Putamen (tissue), 1 donor: ENCODE measurements around the gene SDHB.

Experiments used
- DNase-seq: peaks from one replicate; pipeline ENCODE4 v3.0.0-alpha.2; 2016; ENCODE audit warnings: low spot score

Gene SDHB

GRCh38 chr1:17045634-17046333 lies 8.0 kb downstream of the SDHB start:
- no peak for DNase-seq

DNA sequence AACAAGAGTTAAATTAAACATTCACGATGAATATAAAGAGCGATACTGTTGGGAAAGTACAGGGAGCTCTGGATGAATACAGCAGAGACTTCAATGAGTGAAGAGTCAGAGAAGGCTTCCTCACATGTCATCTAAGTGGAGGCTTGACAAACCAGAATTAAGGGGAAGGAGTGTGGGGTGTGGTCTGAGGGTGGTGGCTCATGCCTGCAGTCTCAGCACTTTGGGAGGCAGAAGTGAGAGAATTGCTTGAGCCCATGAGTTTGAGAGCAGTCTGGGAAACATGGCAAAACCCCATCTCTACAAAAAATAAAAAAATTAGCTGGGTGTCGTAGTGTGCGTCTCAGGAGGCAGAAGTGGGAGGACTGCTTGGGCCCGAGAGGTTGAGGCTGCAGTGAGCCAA lies 8.7 kb downstream of the SDHB start:
- DNase-seq = no peak

- DNase-seq = no peak
Measured at GRCh38 chr1:17043676-17044075, 10.2 kb downstream of the SDHB start.

GRCh38 chr1:17040135-17040534 lies 13.7 kb downstream of the SDHB start:
- no peak for DNase-seq

- DNase-seq = no peak
Measured at GRCh38 chr1:17039522-17039921, 14.3 kb downstream of the SDHB start.

GRCh38 chr1:17033481-17033880 lies 20.4 kb downstream of the SDHB start:
- no peak for DNase-seq

DNA sequence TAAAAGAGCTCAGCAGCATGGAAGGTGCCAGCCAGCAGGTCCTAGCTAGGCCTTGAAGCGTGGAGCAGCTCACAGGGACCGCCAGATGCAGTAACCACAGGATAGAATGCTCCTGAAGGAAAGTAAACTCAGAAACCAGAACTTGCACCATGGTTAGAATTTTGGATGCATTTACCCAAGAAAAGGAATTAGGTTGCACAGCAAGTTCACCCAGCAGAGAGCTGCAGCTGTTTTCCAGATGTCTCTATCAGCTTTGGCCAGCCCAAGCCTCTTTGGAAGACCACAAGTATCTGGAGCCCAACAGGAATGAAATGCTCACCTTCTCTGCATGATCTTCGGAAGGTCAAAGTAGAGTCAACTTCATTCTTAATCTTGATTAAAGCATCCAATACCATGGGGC lies 21.1 kb downstream of the SDHB start:
- no peak for DNase-seq

GRCh38 chr1:17031436-17031835 lies 22.4 kb downstream of the SDHB start:
- DNase-seq = no peak

GRCh38 chr1:17030206-17030605 lies 23.6 kb downstream of the SDHB start:
- no peak for DNase-seq

- DNase-seq = no peak
Measured at GRCh38 chr1:17028662-17029188, 25.1 kb downstream of the SDHB start.

GRCh38 chr1:17027900-17028299 lies 25.9 kb downstream of the SDHB start:
- DNase-seq = no peak

GRCh38 chr1:17027403-17027802 lies 26.4 kb downstream of the SDHB start:
- DNase-seq = no peak

- no peak for DNase-seq
Measured at GRCh38 chr1:17024721-17025120, 29.1 kb downstream of the SDHB start.

GRCh38 chr1:17023573-17023972 lies 30.3 kb downstream of the SDHB start:
- no peak for DNase-seq

DNA sequence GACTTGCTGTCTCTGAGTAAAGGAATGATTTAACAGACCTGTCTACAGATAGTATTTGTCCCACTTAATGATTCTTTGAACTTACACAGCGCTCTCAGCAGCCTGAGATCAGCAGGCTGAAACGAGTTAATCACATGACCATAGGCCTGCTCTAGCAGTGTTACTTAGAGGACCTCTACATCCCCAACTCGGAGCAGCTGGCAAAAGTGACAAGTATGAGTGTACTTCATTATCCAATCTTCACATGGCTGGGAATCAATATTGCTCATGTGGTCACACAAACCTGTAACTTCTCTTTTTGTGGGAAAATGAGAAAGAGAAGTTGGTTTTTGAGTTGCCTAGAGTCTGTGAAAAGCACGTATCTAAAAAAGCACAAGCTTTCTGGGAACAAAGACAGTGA lies 30.7 kb downstream of the SDHB start:
- no peak for DNase-seq

DNA sequence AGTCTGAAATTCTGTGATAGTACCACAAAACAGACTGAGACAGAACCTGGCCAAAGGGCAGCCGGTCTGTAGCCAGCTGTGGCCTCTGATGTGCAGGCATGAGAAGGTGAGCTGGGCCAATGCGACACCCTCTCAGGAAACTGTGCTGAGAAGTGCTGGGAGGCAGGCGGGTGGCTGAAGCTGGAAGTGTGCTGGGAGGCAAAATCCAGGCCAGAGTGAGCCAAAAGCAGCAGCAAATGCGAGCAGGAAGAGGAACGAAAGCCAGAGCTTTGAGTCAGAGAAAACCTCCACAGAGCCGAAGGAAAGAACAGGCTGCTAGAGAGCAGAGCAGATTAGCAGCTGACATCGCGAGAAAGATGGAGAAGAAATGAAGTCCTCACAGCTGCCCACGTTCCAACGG lies 31.9 kb downstream of the SDHB start:
- DNase-seq = no peak

GRCh38 chr1:17020502-17020901 lies 33.3 kb downstream of the SDHB start:
- no peak for DNase-seq

- DNase-seq = no peak
Measured at GRCh38 chr1:17018849-17019248, 35.0 kb downstream of the SDHB start.

- DNase-seq = no peak
Measured at GRCh38 chr1:17017435-17017834, 36.4 kb downstream of the SDHB start.

DNA sequence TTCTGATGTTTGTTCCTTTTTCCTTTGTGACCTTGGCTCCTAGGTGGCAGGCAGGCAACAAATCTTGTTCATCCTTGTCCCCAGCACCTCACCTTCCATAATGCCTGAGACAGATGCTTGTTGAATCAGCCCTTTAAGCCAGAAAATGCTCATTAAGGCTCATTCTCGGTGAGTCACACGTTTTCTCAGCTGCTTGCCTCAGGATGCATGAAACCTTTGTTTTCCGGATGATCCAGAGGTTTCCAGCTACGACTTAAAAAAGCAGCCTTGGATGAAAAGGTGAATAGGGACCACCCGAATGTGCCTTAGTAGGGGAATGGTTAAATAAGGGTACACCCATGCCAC lies 37.5 kb downstream of the SDHB start:
- DNase-seq = no peak

DNA sequence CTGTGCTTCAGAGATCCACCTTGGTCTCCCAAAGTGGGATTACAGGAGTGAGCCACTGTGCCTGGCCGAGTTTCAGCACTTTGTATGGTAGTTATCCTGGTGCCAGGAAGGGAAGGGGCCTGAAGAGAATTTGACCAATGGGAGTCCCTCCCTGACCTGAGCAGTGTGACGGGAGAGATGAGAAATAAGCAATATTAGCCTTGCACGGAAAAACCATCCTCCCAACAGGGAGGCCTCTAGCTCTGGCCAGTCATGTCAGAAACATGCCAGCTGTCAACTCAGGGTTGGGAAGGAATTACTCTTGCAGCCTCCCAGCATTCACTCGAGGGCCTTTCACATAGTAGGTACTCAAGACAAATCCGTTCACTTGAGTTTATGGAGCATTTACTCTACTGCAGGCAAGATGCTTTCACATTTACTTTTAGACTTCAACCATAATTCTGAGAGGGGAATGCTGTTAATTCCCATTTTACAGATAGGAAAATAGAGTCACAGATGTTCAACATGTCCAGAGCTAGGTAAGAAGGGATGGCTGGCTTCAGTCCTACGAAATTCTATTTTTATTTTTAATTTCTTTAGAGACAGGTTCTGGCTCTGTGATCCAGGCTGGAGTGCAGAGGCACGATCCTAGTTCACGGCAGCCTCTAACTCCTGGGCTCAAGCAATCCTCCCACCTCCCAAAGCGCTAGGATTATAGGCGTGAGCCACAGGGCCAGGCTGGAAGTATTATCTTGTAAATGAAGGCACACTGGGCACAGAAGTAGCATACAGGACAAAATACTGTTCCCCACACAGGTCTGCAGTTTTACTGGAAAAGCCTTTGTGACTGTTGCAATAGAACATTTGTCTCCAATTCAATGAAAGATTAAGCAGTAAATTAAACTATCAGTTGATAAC lies 38.9 kb downstream of the SDHB start:
- DNase-seq = no peak

DNA sequence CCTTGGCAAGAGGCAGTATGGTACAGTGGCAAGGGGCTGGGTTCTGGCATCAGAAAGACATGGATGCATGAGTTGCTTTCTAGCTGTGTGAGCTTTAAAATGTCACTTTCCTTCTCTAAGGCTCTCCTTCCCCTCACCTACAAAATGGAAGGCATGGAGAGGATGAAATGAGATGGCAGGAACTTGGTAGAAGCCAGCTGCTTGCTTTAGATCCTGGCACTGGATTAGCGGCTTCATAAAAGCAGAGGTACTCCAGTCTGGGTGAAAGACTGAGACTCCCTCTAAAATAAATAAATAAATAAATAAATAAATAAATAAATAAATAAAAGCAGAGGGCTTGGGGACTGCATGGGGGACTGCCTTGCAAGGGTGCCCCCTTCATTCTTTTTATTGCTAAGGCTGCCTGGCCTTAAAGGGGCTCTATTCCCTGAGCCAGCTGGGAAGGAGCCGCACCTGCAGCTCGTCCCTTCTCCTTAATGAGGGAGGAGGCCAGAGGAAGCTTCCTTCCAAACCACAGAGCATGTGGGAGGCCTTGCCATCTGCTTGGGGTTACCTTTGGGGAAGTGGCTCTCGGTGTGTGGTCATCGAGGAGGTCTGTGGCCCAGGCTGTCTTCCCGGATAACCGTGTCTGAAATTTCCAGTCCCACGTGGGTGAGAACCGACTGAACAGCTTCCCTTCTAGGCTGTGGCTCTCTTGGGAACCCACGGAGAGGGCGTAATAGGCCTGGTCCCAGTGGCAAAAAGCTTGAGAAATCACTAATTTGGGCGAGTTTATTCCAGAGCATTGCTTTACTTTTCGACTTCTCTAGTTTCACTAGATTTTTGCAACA lies 40.1 kb downstream of the SDHB start:
- no peak for DNase-seq
